NCI-H1930 (cell line): ENCODE data around the gene SPRN.
A peak's percentile ranks its signal among the peaks of the same experiment; 100 is the strongest.
"Not testable (repeated sequence)": the region's sequence is repeated elsewhere in the genome, so short reads cannot be mapped to it uniquely, and the experiment has no call there.

Source experiments
- DNase-seq, 2 experiments: peaks; one replicate each; lab custom pipeline; 2025; lab: John Stamatoyannopoulos, UW

SPRN gene

GRCh38 chr10:133405272-133405671 is 19.2 kb downstream of the SPRN start:
- DNase-seq: no peak

DNA sequence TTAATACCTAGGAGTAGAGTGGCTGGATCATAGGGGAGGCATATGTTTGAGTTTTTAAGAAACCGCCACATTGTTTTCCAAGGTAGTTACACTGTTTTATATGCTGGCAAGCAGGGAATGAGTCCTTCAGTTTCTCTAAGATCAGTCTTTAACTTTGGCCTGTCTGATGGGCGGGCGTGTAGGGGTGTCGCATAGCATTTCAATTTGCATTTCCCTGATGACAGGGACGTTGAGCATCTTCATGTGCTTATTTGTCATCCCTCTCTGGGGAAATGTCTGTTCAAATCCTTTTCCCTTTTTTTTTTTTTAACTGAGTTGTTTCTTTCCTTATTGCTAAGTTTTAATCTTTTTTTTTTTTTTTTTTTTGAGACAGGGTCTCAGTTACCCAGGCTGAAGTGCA is 20.6 kb downstream of the SPRN start:
- no peak for DNase-seq

DNA sequence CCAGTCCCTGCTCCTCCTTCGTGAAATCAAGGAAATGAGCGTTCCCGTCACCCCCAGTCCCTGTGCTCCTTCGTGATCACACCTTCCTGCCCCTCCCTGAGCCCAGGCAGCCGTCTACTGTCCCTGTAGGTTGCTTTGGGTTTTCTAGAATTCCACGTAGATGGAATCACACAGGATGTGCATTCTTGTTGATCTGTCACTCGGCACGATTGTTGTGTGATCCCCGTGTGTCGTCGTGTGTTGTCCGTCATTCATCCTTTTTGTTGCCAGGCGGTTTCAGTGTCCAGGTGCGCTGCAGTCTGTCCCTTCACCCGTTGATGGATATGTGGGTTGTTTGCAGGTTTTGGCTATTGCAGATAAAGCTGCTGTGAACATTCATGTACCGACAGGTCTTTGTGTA is 21.1 kb downstream of the SPRN start:
- no peak for DNase-seq

GRCh38 chr10:133401981-133402725 is 22.3 kb downstream of the SPRN start:
- DNase-seq: no peak

GRCh38 chr10:133401500-133401899 is 22.9 kb downstream of the SPRN start:
- DNase-seq: no peak

DNA sequence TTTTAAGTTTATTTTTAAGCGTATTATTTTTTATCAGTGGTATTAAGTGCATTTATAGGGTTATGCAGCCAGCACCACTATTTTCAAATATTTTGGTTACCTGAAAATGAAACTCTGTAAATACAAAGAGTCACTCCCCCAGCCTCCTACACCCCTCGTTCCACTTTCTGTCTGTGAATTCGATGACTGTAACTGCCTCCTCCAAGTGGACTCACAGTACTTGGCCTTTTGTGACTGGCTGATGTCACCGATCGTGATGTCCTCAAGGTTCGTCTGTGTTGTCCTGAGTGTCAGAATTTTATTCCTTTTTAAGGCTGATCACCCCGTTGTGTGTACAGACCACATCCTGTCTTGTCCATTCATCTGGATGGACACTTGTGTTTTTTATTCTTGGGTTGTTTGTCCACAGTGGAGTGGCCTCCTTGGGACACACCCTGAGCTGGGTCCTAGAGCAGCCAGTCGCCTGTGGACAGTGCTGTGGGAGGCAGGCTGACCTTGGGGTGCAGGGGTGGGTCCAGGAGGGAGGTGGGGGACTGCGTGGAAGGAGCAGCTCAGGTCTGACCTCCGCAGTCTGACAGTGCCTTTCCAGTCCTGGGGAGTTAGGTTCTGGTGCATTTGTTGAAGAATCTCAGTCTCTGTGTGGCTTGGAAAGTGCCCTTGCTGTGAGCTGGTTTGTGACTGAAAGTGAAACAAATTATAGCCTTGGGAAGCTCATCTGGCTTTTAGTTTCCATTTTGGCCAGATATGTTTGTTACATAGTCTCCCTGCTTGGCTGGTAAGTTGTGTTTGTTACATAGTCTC is 23.6 kb downstream of the SPRN start:
- DNase-seq: no peak

DNA sequence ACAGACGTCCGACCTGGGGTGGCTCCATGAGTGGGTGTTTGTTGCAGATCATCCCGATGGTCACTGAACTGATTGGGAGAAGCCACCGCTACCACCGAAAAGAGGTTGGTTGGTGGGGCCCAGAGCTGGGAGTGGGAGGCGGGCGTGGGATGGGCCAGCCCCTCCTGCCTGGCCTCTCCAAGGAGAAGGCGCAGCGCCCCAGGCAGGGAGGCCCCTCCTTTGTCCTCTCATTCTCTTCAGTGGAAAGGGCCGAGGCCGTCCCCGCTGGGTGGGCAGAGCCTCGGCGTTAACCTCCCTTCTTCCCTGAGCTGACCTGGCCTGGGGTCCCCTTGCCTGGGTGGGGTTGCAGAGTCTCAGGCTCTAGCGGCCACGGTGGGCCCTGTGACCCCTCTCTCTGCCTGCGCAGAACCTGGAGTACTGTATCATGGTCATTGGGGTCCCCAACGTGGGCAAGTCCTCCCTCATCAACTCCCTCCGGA is 25.3 kb downstream of the SPRN start:
- no peak for DNase-seq

DNA sequence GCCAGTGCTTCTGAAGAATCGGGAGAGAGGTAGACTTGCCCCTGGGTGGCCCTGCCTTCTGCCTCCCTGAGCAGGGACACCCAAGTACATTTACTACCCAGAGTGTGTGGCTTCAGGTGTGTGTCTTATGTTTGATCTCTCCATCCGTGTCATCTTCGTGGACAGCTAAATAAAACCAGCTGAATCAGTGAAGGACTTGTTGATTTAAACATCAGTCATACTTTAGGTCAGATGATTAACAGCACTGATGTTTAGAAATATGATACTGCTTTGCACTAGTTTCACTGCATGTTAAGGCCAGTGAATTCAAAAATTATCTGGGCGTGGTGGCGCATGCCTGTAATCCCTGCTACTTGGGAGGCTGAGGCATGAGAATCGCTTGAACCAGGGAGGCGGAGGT is 26.5 kb downstream of the SPRN start:
- DNase-seq: no peak

DNA sequence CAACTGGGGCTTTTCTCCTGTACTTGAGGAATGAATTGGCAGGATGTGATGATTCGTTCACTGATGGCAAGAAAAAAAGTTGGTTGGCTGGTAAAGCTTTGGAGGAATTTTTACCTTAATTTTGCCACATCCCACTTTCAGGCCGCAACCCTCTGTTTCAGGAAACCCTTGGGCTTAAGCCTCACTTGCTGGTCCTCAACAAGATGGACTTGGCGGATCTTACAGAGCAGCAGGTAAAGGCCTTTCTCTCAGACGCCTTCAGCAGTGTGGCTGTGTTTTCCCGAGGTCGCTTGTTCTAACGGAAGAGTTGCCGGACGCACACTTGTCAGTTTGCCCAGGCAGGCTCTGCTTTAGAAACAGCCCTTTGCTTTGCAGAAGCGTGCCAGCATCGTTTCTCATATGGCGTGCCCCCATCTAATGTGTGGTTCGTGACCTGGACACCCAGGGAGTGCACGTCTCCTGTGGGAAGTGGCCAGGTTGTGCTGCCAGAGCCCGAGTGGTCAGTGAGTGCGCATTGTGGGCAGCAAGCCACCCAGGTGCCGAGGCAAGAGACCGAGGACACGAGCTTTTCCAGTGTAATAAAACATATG is 28.3 kb downstream of the SPRN start:
- no peak for DNase-seq

DNA sequence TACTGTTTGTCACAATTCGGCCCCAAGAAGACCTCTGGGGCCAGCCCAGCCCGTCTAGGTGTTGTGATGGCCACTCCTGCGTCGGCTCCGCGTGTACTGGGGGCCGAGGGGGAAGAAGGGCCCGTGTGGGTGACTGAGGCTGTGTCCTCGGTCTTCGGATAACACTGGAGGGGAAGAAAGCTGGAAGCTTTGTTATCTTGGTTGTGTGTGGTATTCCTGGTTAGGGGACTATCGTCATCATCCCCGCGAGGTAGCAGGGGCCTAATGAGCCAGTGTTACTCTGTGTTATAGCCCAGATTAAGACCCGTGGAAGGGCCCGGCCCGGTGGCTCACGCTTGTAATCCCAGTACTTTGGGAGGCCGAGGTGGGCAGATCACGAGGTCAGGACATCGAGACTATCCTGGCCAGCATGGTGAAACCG is 29.6 kb downstream of the SPRN start:
- no peak for DNase-seq

DNA sequence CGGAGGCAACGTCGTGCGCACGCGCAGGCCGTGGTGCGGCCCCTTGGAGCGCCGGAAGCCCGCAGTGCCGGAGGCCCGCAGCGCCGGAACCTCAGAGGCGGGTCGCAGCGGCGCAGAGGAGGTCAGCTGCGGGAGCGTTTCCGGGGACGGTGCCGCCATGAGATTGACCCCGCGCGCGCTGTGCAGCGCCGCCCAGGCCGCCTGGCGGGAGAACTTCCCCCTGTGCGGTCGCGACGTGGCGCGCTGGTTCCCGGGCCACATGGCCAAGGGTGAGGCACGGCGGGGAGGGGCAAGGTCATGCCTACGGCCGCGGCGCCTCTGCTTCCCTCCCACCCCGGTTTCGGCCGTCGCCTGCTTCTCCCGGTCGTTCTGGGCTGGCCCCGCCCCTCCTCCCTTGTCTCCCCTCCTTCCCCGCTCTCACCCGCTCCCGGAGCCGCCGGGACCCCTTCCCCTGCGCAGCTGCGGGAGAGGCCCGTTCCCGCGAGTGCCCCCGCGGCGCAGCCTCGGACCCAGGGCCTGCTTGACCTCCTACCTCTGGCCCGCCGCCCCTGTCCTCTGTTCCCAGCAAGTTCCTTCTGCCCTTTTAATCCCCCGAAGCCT is 30.3 kb downstream of the SPRN start, which contains the start of gene MTG1:
MTG1 (plus strand) TSS at position 94 of the 600 bp plus-strand sequence; CDS start at position 158, 64 bp downstream.
- peak; percentile 83 to 91 for DNase-seq

GRCh38 chr10:133393401-133394063 is 30.9 kb downstream of the SPRN start:
- no peak for DNase-seq

GRCh38 chr10:133391761-133392518 is 32.5 kb downstream of the SPRN start:
- no peak for DNase-seq

DNA sequence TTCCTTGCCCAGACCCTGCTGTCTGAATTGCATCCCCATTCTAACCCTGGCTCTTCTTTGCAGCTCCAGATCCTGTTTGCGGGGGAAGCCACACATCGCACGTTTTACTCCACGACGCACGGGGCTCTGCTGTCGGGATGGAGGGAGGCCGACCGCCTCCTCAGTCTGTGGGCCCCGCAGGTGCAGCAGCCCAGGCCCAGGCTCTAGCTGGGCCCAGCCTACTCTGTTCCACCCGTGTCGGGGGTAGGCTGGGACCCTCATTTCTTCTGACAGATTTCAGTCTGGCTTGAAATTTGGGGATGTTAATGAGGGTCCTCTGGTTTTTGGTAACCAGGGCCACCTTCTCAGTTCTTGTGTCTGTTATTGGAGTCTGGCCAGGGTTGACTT is 33.2 kb downstream of the SPRN start:
- DNase-seq: no peak

GRCh38 chr10:133390597-133391248 is 33.7 kb downstream of the SPRN start:
- DNase-seq: no peak

DNA sequence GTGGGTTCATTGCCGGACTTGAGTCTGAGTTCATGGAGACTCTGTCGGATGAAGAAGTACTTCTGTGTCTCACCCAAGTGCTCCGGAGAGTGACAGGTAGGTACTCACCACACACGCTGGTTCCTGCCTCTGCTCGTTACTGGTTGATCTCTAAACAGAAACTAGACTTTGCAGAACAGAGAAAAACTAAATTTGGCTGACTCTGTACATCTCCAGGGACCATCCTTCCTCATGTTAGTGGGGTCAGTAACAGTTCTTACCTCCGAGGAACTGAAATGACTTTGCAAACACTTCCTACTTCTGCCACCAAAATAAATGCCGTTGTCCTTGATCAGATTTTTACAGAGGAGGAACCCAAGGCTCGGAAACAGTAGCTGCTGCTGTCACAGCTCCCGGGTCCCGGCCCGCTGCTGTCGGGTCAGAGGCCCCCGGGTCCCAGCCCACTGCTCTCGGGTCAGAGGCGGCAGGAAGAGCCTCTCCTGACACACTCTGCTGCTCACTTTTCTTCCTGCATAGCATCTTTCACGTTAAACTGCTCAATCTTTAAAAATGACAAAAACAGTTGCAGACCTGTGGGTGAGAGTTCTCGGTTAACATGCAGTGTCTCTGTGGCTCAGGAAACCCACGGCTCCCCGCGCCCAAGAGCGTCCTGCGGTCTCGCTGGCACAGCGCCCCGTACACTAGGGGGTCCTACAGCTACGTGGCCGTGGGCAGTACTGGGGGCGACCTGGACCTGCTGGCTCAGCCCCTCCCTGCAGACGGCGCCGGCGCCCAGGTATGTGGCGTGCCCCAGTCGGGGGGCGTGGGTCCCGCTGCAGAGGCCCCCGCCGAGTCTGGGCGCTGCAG is 35.2 kb downstream of the SPRN start:
- no peak for DNase-seq

DNA sequence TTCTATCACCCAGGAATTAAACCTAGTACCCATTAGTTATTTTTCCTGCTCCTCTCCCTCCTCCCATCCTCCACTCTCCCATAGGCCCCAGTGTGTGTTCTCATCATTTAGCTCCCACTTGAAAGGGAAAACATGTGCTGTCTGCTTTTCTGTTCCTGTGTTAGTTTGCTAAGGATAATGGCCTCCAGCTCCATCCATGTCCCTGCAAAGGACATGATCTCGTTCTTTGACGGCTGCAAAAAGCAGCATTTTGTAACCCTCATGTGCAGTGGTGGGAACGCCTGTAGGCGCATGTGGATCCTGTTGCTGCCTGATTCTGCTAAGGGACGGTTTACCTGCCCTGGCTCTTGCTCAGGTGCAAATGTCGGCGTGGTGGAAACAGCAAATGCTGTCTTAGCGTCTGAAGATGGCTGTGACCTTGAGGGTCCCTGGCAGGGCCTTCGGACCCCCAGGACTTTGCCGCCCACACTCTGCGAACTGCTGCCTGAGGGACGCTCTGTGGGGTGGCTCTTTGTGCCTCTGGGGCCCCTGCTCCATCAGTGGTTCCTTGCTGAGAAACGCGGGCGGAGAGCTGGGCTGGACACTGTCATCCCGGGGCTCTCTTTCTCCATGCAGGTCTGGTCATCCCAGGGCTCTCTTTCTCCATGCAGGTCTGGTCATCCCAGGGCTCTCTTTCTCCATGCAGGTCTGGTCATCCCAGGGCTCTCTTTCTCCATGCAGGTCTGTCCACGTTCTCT is 36.0 kb downstream of the SPRN start:
- no peak for DNase-seq

DNA sequence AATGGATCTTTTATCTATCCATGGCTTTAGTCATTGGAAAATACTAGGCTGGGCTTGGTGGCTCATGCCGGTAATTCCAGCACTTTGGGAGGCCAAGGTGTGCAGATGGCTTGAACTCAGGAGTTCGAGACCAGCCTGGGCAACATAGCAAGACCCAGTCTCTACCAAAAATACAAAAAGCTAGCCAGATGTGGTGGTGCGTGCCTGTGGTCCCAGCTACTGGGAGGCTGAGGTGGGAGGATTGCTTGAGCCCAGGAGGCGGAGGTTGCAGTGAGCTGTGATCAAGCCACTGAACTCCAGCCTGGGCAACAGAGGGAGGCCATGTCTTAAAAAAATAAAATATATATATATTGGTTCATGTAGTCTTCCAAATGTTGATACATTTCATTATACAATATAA is 37.5 kb downstream of the SPRN start:
- not testable (repeated sequence) for DNase-seq

- no peak for DNase-seq
These were observed 39.2 kb downstream of the SPRN start for GRCh38 chr10:133385214-133385613.
